SH-SY5Y (cell line): ENCODE data around the gene GAL3ST1.

ENCODE experiments used
- GATA2 ChIP-seq: IDR thresholded peaks from 2 replicates; pipeline ENCODE4 v1.6.1; 2011; ENCODE audit warnings: mild to moderate bottlenecking, low read depth, low read length
- GATA3 ChIP-seq: IDR thresholded peaks from 2 replicates; pipeline ENCODE4 v1.6.1; 2011; ENCODE audit warnings: low read depth, mild to moderate bottlenecking, low read length, moderate library complexity

- no peak for TF ChIP-seq GATA3
- TF ChIP-seq GATA2, result no peak
Observed at GRCh38 chr22:30562366-30562765, 12.1 kb downstream of the GAL3ST1 start.
